Measurements from ENCODE around the gene RERE.
A peak's percentile ranks its signal among the peaks of the same experiment; 100 is the strongest.

Gene RERE

GRCh38 chr1:8443558-8444194 lies 373.8 kb downstream of the RERE start:
- Mint-ChIP-seq H3K9me3 (ENCODE audit: low read depth) (peaks cover 4% of the 10 kb centered on the region), H3K27me3 (no peaks in the 10 kb centered on the region), H3K4me1 (ENCODE audit: low read depth) (peaks cover 23% of the 10 kb centered on the region), H3K4me3 (no peak overlapping the region), H3K27ac (no peak overlapping the region), H3K36me3 (peaks cover 16% of the 10 kb centered on the region)

- H3K4me3 Mint-ChIP-seq = no peak overlapping the region
- H3K27ac Mint-ChIP-seq = no peak overlapping the region
- H3K36me3 Mint-ChIP-seq = peaks cover 12% of the 10 kb centered on the region
- peaks cover 13% of the 10 kb centered on the region for H3K4me1 Mint-ChIP-seq (ENCODE audit: low read depth)
- no peaks in the 10 kb centered on the region for H3K27me3 Mint-ChIP-seq
- peaks cover 4% of the 10 kb centered on the region for H3K9me3 Mint-ChIP-seq (ENCODE audit: low read depth)
These were observed 376.0 kb downstream of the RERE start for GRCh38 chr1:8441426-8441825.

GRCh38 chr1:8439015-8439702 lies 378.3 kb downstream of the RERE start:
- Mint-ChIP-seq H3K27me3 (no peaks in the 10 kb centered on the region), H3K4me1 (ENCODE audit: low read depth) (peaks cover 8% of the 10 kb centered on the region), H3K36me3 (peaks cover 12% of the 10 kb centered on the region), H3K9me3 (ENCODE audit: low read depth) (peaks cover 4% of the 10 kb centered on the region), H3K27ac (peak overlapping the region; percentile 54), H3K4me3 (no peak overlapping the region)

- Mint-ChIP-seq H3K9me3 (ENCODE audit: low read depth) (peaks cover 4% of the 10 kb centered on the region), H3K36me3 (peaks cover 12% of the 10 kb centered on the region), H3K27ac (peak overlapping the region; percentile 54), H3K4me3 (no peak overlapping the region), H3K27me3 (no peaks in the 10 kb centered on the region), H3K4me1 (ENCODE audit: low read depth) (peaks cover 8% of the 10 kb centered on the region)
These were observed 379.0 kb downstream of the RERE start for GRCh38 chr1:8438489-8438888.

GRCh38 chr1:8437347-8437746 lies 380.1 kb downstream of the RERE start:
- Mint-ChIP-seq H3K27ac (no peak overlapping the region), H3K4me3 (no peak overlapping the region), H3K4me1 (ENCODE audit: low read depth) (peaks cover 10% of the 10 kb centered on the region), H3K27me3 (no peaks in the 10 kb centered on the region), H3K9me3 (ENCODE audit: low read depth) (no peaks in the 10 kb centered on the region), H3K36me3 (peaks cover 6% of the 10 kb centered on the region)

- Mint-ChIP-seq H3K27me3 (no peaks in the 10 kb centered on the region), H3K4me3 (no peak overlapping the region), H3K36me3 (no peaks in the 10 kb centered on the region), H3K27ac (no peak overlapping the region), H3K4me1 (ENCODE audit: low read depth) (peaks cover 26% of the 10 kb centered on the region), H3K9me3 (ENCODE audit: low read depth) (no peaks in the 10 kb centered on the region)
These were observed 381.8 kb downstream of the RERE start for GRCh38 chr1:8435569-8436071.

- Mint-ChIP-seq H3K9me3 (ENCODE audit: low read depth) (no peaks in the 10 kb centered on the region), H3K27ac (no peak overlapping the region), H3K27me3 (no peaks in the 10 kb centered on the region), H3K4me3 (no peak overlapping the region), H3K4me1 (ENCODE audit: low read depth) (peaks cover 32% of the 10 kb centered on the region), H3K36me3 (no peaks in the 10 kb centered on the region)
These were observed 383.3 kb downstream of the RERE start for GRCh38 chr1:8434101-8434500.

- H3K4me1 Mint-ChIP-seq (ENCODE audit: low read depth) = peaks cover 49% of the 10 kb centered on the region
- no peaks in the 10 kb centered on the region for H3K9me3 Mint-ChIP-seq (ENCODE audit: low read depth)
- no peaks in the 10 kb centered on the region for H3K27me3 Mint-ChIP-seq
- H3K36me3 Mint-ChIP-seq = peaks cover 2% of the 10 kb centered on the region
- H3K27ac Mint-ChIP-seq = peak overlapping the region; percentile 18
- no peak overlapping the region for H3K4me3 Mint-ChIP-seq
These were observed 385.7 kb downstream of the RERE start for GRCh38 chr1:8431784-8432183.

- Mint-ChIP-seq H3K27me3 (no peaks in the 10 kb centered on the region), H3K27ac (peak overlapping the region; percentile 77), H3K4me3 (no peak overlapping the region), H3K36me3 (peaks cover 2% of the 10 kb centered on the region), H3K9me3 (ENCODE audit: low read depth) (no peaks in the 10 kb centered on the region), H3K4me1 (ENCODE audit: low read depth) (peaks cover 57% of the 10 kb centered on the region)
These were observed 386.4 kb downstream of the RERE start for GRCh38 chr1:8431019-8431418.

- peak overlapping the region; percentile 56 for H3K4me3 Mint-ChIP-seq
- H3K36me3 Mint-ChIP-seq = peaks cover 2% of the 10 kb centered on the region
- H3K27me3 Mint-ChIP-seq = no peaks in the 10 kb centered on the region
- H3K9me3 Mint-ChIP-seq (ENCODE audit: low read depth) = no peaks in the 10 kb centered on the region
- peaks cover 61% of the 10 kb centered on the region for H3K4me1 Mint-ChIP-seq (ENCODE audit: low read depth)
- H3K27ac Mint-ChIP-seq = peak overlapping the region; percentile 77
These were observed 387.0 kb downstream of the RERE start for GRCh38 chr1:8430476-8430875.

GRCh38 chr1:8429549-8430110 lies 387.8 kb downstream of the RERE start:
- no peak overlapping the region for H3K4me3 Mint-ChIP-seq
- H3K9me3 Mint-ChIP-seq (ENCODE audit: low read depth) = no peaks in the 10 kb centered on the region
- peaks cover 69% of the 10 kb centered on the region for H3K4me1 Mint-ChIP-seq (ENCODE audit: low read depth)
- peak overlapping the region; percentile 30 for H3K27ac Mint-ChIP-seq
- peaks cover 2% of the 10 kb centered on the region for H3K36me3 Mint-ChIP-seq
- H3K27me3 Mint-ChIP-seq = no peaks in the 10 kb centered on the region

GRCh38 chr1:8428441-8428840 lies 389.0 kb downstream of the RERE start:
- Mint-ChIP-seq H3K4me3 (no peak overlapping the region), H3K36me3 (peaks cover 2% of the 10 kb centered on the region), H3K27ac (no peak overlapping the region), H3K4me1 (ENCODE audit: low read depth) (peaks cover 75% of the 10 kb centered on the region), H3K9me3 (ENCODE audit: low read depth) (no peaks in the 10 kb centered on the region), H3K27me3 (no peaks in the 10 kb centered on the region)

- no peaks in the 10 kb centered on the region for H3K27me3 Mint-ChIP-seq
- H3K27ac Mint-ChIP-seq = peak overlapping the region; percentile 92
- H3K36me3 Mint-ChIP-seq = peaks cover 2% of the 10 kb centered on the region
- H3K9me3 Mint-ChIP-seq (ENCODE audit: low read depth) = no peaks in the 10 kb centered on the region
- no peak overlapping the region for H3K4me3 Mint-ChIP-seq
- H3K4me1 Mint-ChIP-seq (ENCODE audit: low read depth) = peaks cover 74% of the 10 kb centered on the region
These were observed 389.5 kb downstream of the RERE start for GRCh38 chr1:8427986-8428385.

GRCh38 chr1:8427493-8427892 lies 389.9 kb downstream of the RERE start:
- Mint-ChIP-seq H3K4me3 (peak overlapping the region; percentile 69), H3K36me3 (peaks cover 2% of the 10 kb centered on the region), H3K27me3 (no peaks in the 10 kb centered on the region), H3K9me3 (ENCODE audit: low read depth) (no peaks in the 10 kb centered on the region), H3K4me1 (ENCODE audit: low read depth) (peaks cover 74% of the 10 kb centered on the region), H3K27ac (peak overlapping the region; percentile 92)

GRCh38 chr1:8426996-8427395 lies 390.4 kb downstream of the RERE start:
- Mint-ChIP-seq H3K27me3 (no peaks in the 10 kb centered on the region), H3K4me3 (peak overlapping the region; percentile 69), H3K36me3 (peaks cover 2% of the 10 kb centered on the region), H3K4me1 (ENCODE audit: low read depth) (peaks cover 70% of the 10 kb centered on the region), H3K27ac (peak overlapping the region; percentile 92), H3K9me3 (ENCODE audit: low read depth) (no peaks in the 10 kb centered on the region)

Measured in activated naive CD8-positive, alpha-beta T cell (primary cell).